Ectodermal cell (in vitro differentiated cells): ENCODE results near the gene EZH1.
"Not testable (repeated sequence)": the region's sequence is repeated elsewhere in the genome, so short reads cannot be mapped to it uniquely, and the experiment has no call there.

Experiments
- H3K27ac ChIP-seq: 2 replicates; pipeline ENCODE4 v1.7.0; 2013; ENCODE audit warnings: mild to moderate bottlenecking, low read depth, low read length; ENCODE audit not compliant: insufficient read depth, poor library complexity, severe bottlenecking
- H3K27me3 ChIP-seq: 2 replicates; pipeline ENCODE4 v1.7.0; 2013; ENCODE audit warnings: mild to moderate bottlenecking, low read length; ENCODE audit not compliant: insufficient read depth, control insufficient read depth, poor library complexity, severe bottlenecking
- H3K36me3 ChIP-seq: one replicate; pipeline ENCODE4 v1.7.0; 2013; ENCODE audit warnings: low read length; ENCODE audit not compliant: control insufficient read depth, insufficient read depth
- H3K4me1 ChIP-seq: one replicate; pipeline ENCODE4 v1.7.0; 2013; ENCODE audit warnings: low read length; ENCODE audit not compliant: control insufficient read depth, insufficient read depth
- H3K4me3 ChIP-seq: 2 replicates; pipeline ENCODE4 v1.7.0; 2013; ENCODE audit warnings: low read depth, low read length, control low read depth; ENCODE audit not compliant: insufficient read depth
- H3K9me3 ChIP-seq: 2 replicates; pipeline ENCODE4 v1.7.0; 2013; ENCODE audit warnings: mild to moderate bottlenecking, low read length, moderate library complexity; ENCODE audit not compliant: control insufficient read depth
- WGBS, 2 experiments: methylation state at CpG; one replicate each; pipeline ENCODE4 v1.1.7; 2013; ENCODE audit warnings: missing lambda C conversion rate in 2 of 2; 5-methylcytosine and 5-hydroxymethylcytosine counted together

The EZH1 gene

GRCh38 chr17:42667088-42667951 lies 77.5 kb downstream of the EZH1 start:
- peaks cover 13% of the 10 kb centered on the region for H3K36me3 ChIP-seq

GRCh38 chr17:42666126-42666525 lies 78.7 kb downstream of the EZH1 start:
- 86 to 88% methylated on average over 11 of the region's 16 CpGs for WGBS, 2 experiments
- not testable (repeated sequence) for H3K4me3 ChIP-seq, H3K4me1 ChIP-seq, H3K27ac ChIP-seq, H3K9me3 ChIP-seq, H3K36me3 ChIP-seq
- peaks cover 10% of the 10 kb centered on the region for H3K27me3 ChIP-seq

More at GRCh38 chr17:42667088-42667951, 77.5 kb downstream of the EZH1 start:
- H3K4me1 ChIP-seq = peaks cover 9% of the 10 kb centered on the region
- 84% methylated on average over 6 to 7 of the region's 7 CpGs for WGBS, 2 experiments
- H3K27ac ChIP-seq = no peak overlapping the region
- peaks cover 22% of the 10 kb centered on the region for H3K27me3 ChIP-seq
- H3K4me3 ChIP-seq = no peak overlapping the region
- no peaks in the 10 kb centered on the region for H3K9me3 ChIP-seq

GRCh38 chr17:42665581-42666001 lies 79.2 kb downstream of the EZH1 start:
- H3K9me3 ChIP-seq = no peaks in the 10 kb centered on the region
- whole genome bisulfite sequencing, 2 experiments = 87 to 88% methylated on average over 14 of the region's 14 CpGs
- no peak overlapping the region for H3K4me3 ChIP-seq
- H3K36me3 ChIP-seq = peaks cover 7% of the 10 kb centered on the region
- peaks cover 5% of the 10 kb centered on the region for H3K27me3 ChIP-seq
- H3K4me1 ChIP-seq = peaks cover 6% of the 10 kb centered on the region
- H3K27ac ChIP-seq = no peak overlapping the region

- Histone ChIP-seq H3K4me3 (no peak overlapping the region), H3K4me1 (no peaks in the 10 kb centered on the region), H3K36me3 (peaks cover 2% of the 10 kb centered on the region), H3K27me3 (no peaks in the 10 kb centered on the region), H3K9me3 (no peaks in the 10 kb centered on the region), H3K27ac (no peak overlapping the region)
- WGBS, 2 experiments = 90 to 91% methylated on average over 6 of the region's 7 CpGs
Measured at GRCh38 chr17:42660692-42661345, 84.0 kb downstream of the EZH1 start.

GRCh38 chr17:42659932-42660274 lies 84.9 kb downstream of the EZH1 start:
- not testable (repeated sequence) for H3K4me1 ChIP-seq, H3K9me3 ChIP-seq, H3K36me3 ChIP-seq, H3K27ac ChIP-seq, H3K27me3 ChIP-seq
- peak overlapping the region; percentile 72 for H3K4me3 ChIP-seq
- 64 to 88% methylated on average over 1 of the region's 14 CpGs for WGBS, 2 experiments

GRCh38 chr17:42659079-42659931 lies 85.5 kb downstream of the EZH1 start, which contains the start of gene TUBG2:
TUBG2 (plus strand) TSS chr17:42659284; CDS start chr17:42659504, 220 bp downstream.
- peak within 1 kb of the TSS; percentile 72 for H3K4me3 ChIP-seq
- peak within 1 kb of the TSS; percentile 6 for H3K27ac ChIP-seq
- H3K27me3 ChIP-seq = no peaks in the 10 kb centered on the region
- 1% methylated on average over 54 to 56 of the region's 59 CpGs for WGBS, 2 experiments
- H3K9me3 ChIP-seq = no peaks in the 10 kb centered on the region
- H3K36me3 ChIP-seq = peaks cover 2% of the 10 kb centered on the region
- H3K4me1 ChIP-seq = no peaks in the 10 kb centered on the region

- H3K36me3 ChIP-seq = peaks cover 2% of the 10 kb centered on the region
- H3K27me3 ChIP-seq = no peaks in the 10 kb centered on the region
- WGBS, 2 experiments = 94 to 95% methylated on average over 9 of the region's 9 CpGs
- H3K9me3 ChIP-seq = no peaks in the 10 kb centered on the region
- no peak overlapping the region for H3K4me3 ChIP-seq
- H3K27ac ChIP-seq = no peak overlapping the region
- peaks cover 9% of the 10 kb centered on the region for H3K4me1 ChIP-seq
Measured at GRCh38 chr17:42657824-42658588, 86.8 kb downstream of the EZH1 start.

- no peak overlapping the region for H3K27ac ChIP-seq
- WGBS, 2 experiments = 83 to 88% methylated on average over 2 of the region's 2 CpGs
- H3K4me3 ChIP-seq = no peak overlapping the region
- H3K36me3 ChIP-seq = no peaks in the 10 kb centered on the region
- H3K27me3 ChIP-seq = no peaks in the 10 kb centered on the region
- no peaks in the 10 kb centered on the region for H3K9me3 ChIP-seq
- H3K4me1 ChIP-seq = peaks cover 9% of the 10 kb centered on the region
Measured at GRCh38 chr17:42655528-42655927, 89.3 kb downstream of the EZH1 start.

GRCh38 chr17:42653179-42654124 lies 91.4 kb downstream of the EZH1 start:
- WGBS, 2 experiments = 42 to 44% methylated on average over 41 to 42 of the region's 42 CpGs
- peaks cover 9% of the 10 kb centered on the region for H3K4me1 ChIP-seq
- no peaks in the 10 kb centered on the region for H3K9me3 ChIP-seq
- no peaks in the 10 kb centered on the region for H3K27me3 ChIP-seq
- H3K36me3 ChIP-seq = no peaks in the 10 kb centered on the region
- peak overlapping the region; percentile 26 for H3K27ac ChIP-seq
- peak overlapping the region; percentile 23 for H3K4me3 ChIP-seq
